Gastrocnemius medialis (tissue), 4 donors: ENCODE results near the gene NCF4.

ENCODE experiments used
- CTCF ChIP-seq, 5 experiments: fragments of 450-650 bp in 3 of 5; fragments of 200-600 bp in 2 of 5; sonication (generic) in 2 of 5; IDR thresholded peaks in 4 of 5; conservative IDR thresholded peaks in 1 of 5; 1 replicate in 4 of 5; 2 replicates in 1 of 5; pipeline ENCODE4 v1.5.1; 2016 to 2019; ENCODE audit warnings: antibody characterized with exemption in 5 of 5, mild to moderate bottlenecking in 3 of 5, moderate library complexity in 3 of 5
- POLR2A ChIP-seq, 2 donors: fragments of 450-650 bp; IDR thresholded peaks; one replicate each; pipeline ENCODE4 v1.6.1; 2017; ENCODE audit warnings: antibody characterized with exemption in 2 of 2, mild to moderate bottlenecking in 2 of 2, moderate library complexity in 2 of 2

GRCh38 chr22:36900880-36901279 is 40.1 kb downstream of the NCF4 start:
- TF ChIP-seq CTCF (IDR thresholded peaks at IDR 0.05 in 4 of 5, conservative IDR thresholded peaks at IDR 0.05 in 1 of 5) = no peak
- TF ChIP-seq POLR2A (IDR thresholded peaks at IDR 0.05) = no peak
